GM19455 (cell line): ENCODE data around the gene ZMYM2.
"Not testable (repeated sequence)": the region's sequence is repeated elsewhere in the genome, so short reads cannot be mapped to it uniquely, and the experiment has no call there.

Source experiments
- ATAC-seq: cut with Tn5 transposase; IDR thresholded peaks from one replicate; pipeline ENCODE4 v1.9.1; 2021; ENCODE audit not compliant: unreplicated experiment

Gene ZMYM2

DNA sequence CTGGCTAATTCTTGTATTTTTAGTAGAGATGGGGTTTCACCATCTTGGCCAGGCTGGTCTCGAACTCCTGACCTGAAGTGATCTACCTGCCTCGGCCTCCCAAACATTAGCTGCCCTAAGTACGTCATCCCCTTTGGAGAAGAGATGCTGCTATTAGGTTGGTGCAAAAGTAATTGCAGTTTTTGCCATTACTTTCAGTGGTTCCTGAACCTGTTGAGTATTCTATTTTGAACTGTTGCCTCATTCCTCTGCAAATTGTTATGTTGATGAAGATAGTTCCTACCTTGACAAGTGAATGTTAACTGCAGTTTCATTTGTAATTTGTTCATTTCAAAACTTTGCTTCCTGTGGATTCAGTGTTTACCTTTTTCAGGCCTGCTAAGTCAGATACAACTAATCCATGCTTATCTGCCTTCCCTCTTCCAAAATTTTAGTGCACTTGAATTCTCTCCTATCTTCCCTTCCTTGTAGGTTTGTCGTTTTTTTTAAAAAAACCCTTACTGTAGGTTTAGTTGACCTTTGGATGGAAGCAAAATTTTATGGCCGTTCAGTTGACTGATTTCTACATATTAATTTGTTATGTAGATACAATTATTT lies 24.0 kb downstream of the ZMYM2 start:
- no peak for ATAC-seq

- ATAC-seq, result peak; percentile 68
Observed at GRCh38 chr13:19984430-19985218, 26.1 kb downstream of the ZMYM2 start.

DNA sequence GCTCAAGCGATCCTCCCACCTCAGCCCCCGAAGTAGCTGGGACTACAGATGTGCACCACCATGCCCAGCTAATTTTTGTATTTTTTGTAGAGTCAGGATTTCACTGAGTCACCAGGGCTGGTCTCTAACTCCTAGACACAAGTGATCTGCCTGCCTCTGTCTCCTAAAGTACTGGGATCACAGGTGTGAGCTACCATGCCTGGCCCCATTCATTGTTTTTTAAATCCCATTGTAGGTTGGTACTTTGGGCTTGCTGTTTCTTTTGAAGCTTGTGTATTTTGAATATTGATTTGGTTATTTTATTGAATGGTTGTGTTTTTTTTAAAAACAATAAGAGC lies 26.7 kb downstream of the ZMYM2 start:
- no peak for ATAC-seq

GRCh38 chr13:19991531-19991930 lies 33.0 kb downstream of the ZMYM2 start:
- ATAC-seq, result no peak

GRCh38 chr13:19993024-19993423 lies 34.5 kb downstream of the ZMYM2 start:
- no peak for ATAC-seq

GRCh38 chr13:19998960-19999359 lies 40.4 kb downstream of the ZMYM2 start:
- ATAC-seq, result no peak

- ATAC-seq, result no peak
Observed at GRCh38 chr13:20000062-20000552, 41.6 kb downstream of the ZMYM2 start.

- ATAC-seq, result no peak
Observed at GRCh38 chr13:20001366-20002190, 43.1 kb downstream of the ZMYM2 start.

GRCh38 chr13:20002787-20003186 lies 44.3 kb downstream of the ZMYM2 start:
- ATAC-seq, result no peak

DNA sequence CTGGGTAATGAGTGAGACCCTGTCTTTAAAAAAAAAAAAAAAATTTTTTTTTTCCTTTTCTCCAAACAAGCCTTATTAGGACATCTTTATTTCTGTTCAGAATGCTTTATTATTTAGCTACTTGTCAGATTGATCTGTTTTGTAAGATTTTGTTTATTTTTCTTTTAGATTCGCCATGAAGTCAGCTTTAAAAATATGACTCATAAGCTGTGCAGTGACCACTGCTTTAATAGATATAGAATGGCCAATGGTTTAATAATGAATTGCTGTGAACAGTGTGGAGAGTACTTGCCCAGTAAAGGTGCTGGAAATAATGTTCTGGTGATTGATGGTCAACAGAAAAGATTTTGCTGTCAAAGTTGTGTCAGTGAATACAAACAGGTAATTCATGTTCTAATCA lies 47.7 kb downstream of the ZMYM2 start:
- no peak for ATAC-seq

GRCh38 chr13:20015763-20016162 lies 57.2 kb downstream of the ZMYM2 start:
- ATAC-seq, result no peak

GRCh38 chr13:20016649-20017364 lies 58.3 kb downstream of the ZMYM2 start:
- ATAC-seq, result no peak

- ATAC-seq, result no peak
Observed at GRCh38 chr13:20017365-20017711, 58.8 kb downstream of the ZMYM2 start.

GRCh38 chr13:20019043-20019442 lies 60.5 kb downstream of the ZMYM2 start:
- ATAC-seq, result no peak

DNA sequence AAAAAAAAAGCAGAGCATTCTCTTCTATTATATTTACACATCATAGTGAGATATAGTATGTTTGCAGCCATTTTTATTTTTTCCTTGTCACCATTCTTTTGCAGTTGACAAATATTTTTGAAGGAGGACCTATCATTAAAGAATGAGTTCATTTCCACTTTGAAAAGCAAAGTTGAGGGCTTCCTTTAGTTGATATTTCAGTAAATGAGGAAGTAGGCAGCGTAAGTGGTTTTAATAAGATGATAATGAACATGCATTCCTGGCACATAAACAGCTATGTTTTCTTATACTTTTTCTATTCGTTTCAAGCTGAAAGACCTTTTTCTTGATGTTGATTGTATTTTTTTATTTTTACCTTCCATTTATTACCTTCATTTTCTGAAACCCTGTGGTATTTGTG lies 66.2 kb downstream of the ZMYM2 start:
- ATAC-seq, result no peak

DNA sequence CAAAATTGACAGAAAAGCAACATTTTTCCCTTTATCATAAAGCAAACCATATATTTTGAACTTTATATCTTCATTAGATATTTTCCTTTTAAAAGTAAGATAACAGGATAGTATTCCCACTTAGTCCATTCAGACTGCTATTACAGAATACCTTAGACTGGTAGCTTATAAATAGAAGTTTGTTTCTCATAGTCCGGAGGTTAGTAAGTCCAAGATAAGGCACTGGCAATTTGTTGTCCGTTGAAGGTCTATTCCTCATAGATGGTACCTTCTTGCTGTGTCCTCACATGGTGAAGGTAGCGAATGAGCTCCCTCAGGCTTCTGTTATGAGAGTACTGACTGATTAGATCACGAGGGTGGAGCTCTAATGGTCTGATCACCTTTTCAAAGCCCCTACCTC lies 70.4 kb downstream of the ZMYM2 start:
- ATAC-seq, result no peak

GRCh38 chr13:20033486-20033885 lies 75.0 kb downstream of the ZMYM2 start:
- ATAC-seq, result no peak

DNA sequence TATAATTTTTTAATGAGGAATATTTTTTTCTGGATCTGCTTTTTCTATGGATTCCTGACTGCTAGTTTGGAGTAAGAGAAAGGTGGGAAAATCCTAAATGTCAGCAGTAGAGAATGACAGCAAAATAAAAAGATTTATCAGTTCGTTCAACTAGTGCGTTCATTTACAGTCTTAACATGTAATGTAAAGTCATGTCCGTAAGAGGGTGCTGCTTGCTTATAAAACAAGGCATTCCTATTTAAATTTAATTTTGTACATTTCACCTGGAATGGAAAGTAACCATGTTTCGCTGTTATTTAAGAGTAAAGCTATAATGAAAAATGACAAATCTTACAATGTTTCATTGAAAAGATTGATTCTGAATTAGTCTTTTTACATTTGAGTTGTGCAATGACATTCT lies 76.6 kb downstream of the ZMYM2 start:
- no peak for ATAC-seq

DNA sequence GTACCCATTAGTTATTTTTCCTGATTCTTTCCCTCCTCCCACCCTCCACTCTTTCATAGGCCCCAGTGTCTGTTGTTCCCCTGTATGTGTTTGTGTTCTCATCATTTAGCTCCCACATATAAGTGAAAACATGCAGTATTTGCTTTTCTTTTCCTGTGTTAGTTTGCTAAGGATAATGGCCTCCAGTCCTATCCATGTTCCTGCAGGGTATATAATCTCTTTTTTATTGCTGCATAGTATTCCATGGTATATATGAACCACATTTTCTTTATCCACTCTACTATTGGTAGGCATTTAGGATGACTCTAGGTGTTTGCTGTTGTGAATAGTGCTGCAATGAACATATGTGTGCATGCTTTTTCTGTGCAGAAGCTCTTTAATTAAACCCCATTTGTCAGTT lies 79.4 kb downstream of the ZMYM2 start:
- ATAC-seq, result no peak

DNA sequence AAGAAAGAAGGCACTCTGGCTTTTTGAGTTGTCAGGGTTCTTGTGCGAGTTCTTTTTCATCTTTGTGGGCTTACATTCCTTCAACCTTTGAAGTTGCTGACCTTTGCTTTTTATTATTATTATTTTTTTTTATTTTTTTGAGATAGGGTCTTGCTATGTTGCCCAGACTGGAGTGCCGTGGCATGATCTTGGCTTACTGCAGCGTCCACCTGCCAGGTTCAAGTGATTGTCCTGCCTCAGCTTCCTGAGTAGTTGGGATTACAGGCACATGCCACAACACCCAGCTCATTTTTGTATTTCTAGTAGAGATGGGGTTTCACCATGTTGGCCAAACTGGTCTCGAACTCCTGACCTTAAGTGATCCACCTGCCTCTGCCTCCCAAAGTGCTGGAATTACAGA lies 84.1 kb downstream of the ZMYM2 start:
- not testable (repeated sequence) for ATAC-seq

DNA sequence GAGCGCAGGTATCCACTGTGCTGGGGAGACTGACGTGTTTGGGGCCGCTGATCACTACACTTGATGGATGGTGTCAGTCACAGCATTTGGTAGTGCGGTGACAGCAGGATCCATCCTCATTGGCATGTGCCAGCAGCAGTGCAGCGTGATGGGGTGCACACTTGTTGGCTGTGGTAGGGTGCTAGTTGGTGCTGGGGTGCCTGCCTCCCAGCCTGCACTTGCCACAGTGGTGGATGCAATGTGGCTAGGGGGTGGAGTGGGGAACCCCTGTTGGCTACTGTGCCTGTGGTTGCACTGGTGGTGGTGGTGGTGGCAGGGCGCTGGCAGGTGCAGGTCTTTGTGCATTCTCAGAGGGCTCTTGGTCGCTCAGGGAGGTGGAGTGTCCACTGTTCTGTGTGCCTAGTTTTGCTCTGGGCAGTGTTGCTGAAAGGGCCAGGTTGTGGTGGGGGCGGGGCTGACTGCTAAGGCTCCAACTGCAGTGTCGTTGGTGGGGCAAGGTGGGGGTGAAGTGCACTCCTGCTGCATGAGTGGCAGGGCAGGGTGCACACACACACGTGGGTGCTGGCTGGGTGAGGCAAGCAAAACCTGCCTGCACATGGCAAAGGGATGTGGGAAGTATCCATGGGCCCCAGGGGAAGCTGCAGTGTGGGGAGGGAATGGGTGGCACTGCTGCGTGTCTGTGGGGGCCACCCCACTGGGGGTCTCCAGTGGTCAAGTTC lies 84.8 kb downstream of the ZMYM2 start:
- no peak for ATAC-seq
